ENCODE data around the gene PRSS23.

The PRSS23 gene

GRCh38 chr11:86800076-86800959, at the start of gene PRSS23:
Gene PRSS23, plus strand, starts transcription at chr11:86800542. Its CDS starts 7,102 bp downstream, at chr11:86807644.
- TF ChIP-seq RAD21 (IDR thresholded peaks at IDR 0.05; ENCODE audit: low read depth): no peak
- TF ChIP-seq USF1 (IDR thresholded peaks at IDR 0.05): no peak
- no peak for TF ChIP-seq CREB1 (IDR thresholded peaks at IDR 0.05; ENCODE audit: low read depth)
- TF ChIP-seq NFIC (IDR thresholded peaks at IDR 0.05): no peak
- no peak for TF ChIP-seq FOXM1 (IDR thresholded peaks at IDR 0.05; ENCODE audit: borderline replicate concordance, low read depth)
- peak; percentile 56 for TF ChIP-seq TAF1 (IDR thresholded peaks at IDR 0.05; ENCODE audit: low read depth)
- 0 out of 2 replicates have a peak, but pooled peaks have one; percentile 9 for TF ChIP-seq EP300 (IDR thresholded peaks at IDR 0.05; ENCODE audit: borderline replicate concordance)
- TF ChIP-seq CEBPB (IDR thresholded peaks at IDR 0.05): no peak
- TF ChIP-seq REST (IDR thresholded peaks at IDR 0.05; ENCODE audit: low read depth): no peak
- TF ChIP-seq EGR1 (IDR thresholded peaks at IDR 0.05): no peak
- TF ChIP-seq, protein P1, sequence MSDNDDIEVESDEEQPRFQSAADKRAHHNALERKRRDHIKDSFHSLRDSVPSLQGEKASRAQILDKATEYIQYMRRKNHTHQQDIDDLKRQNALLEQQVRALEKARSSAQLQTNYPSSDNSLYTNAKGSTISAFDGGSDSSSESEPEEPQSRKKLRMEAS (IDR thresholded peaks at IDR 0.05): peak; percentile 46; the same call in 1 of the 2 replicates
- TF ChIP-seq ZBTB7A (IDR thresholded peaks at IDR 0.05; ENCODE audit: low read depth): peak; percentile 67
- TF ChIP-seq TCF12 (IDR thresholded peaks at IDR 0.05; ENCODE audit: low read depth): no peak
- no peak for TF ChIP-seq TEAD4 (IDR thresholded peaks at IDR 0.05)
- no peak for TF ChIP-seq YY1 (IDR thresholded peaks at IDR 0.05; ENCODE audit: low read depth)

GRCh38 chr11:86753459-86753858, 46.9 kb upstream of the PRSS23 start:
- TF ChIP-seq TEAD4 (IDR thresholded peaks at IDR 0.05) (no peak), EGR1 (IDR thresholded peaks at IDR 0.05) (no peak), FOXM1 (IDR thresholded peaks at IDR 0.05; ENCODE audit: borderline replicate concordance, low read depth) (no peak), REST (IDR thresholded peaks at IDR 0.05; ENCODE audit: low read depth) (no peak), EP300 (IDR thresholded peaks at IDR 0.05; ENCODE audit: borderline replicate concordance) (no peak), TCF12 (IDR thresholded peaks at IDR 0.05; ENCODE audit: low read depth) (no peak), RAD21 (IDR thresholded peaks at IDR 0.05; ENCODE audit: low read depth) (no peak), ZBTB7A (IDR thresholded peaks at IDR 0.05; ENCODE audit: low read depth) (no peak), TAF1 (IDR thresholded peaks at IDR 0.05; ENCODE audit: low read depth) (no peak), CREB1 (IDR thresholded peaks at IDR 0.05; ENCODE audit: low read depth) (no peak), YY1 (IDR thresholded peaks at IDR 0.05; ENCODE audit: low read depth) (no peak), USF1 (IDR thresholded peaks at IDR 0.05) (no peak), CEBPB (IDR thresholded peaks at IDR 0.05) (no peak), NFIC (IDR thresholded peaks at IDR 0.05) (no peak)
- TF ChIP-seq, protein P1 (IDR thresholded peaks at IDR 0.05): no peak

DNA sequence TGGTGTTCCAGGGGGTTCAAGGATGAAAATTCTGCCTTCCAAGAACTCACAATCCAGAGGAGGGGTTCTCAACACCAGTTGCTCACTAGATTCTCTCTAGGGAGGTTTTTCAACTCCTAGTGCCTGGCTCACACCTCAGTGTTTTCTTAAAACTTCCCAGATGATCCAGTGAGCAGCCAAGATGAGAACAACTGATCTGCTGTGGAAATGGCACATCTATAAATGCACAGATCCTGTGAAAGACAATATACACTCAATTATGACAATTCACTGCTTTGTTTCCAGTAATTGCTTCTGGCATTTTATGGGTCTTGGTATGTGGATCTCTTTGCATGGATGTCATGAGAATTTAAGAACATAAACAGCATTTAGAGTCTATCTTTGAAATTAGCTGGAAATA, 45.2 kb upstream of the PRSS23 start:
- no peak for TF ChIP-seq CEBPB (IDR thresholded peaks at IDR 0.05)

DNA sequence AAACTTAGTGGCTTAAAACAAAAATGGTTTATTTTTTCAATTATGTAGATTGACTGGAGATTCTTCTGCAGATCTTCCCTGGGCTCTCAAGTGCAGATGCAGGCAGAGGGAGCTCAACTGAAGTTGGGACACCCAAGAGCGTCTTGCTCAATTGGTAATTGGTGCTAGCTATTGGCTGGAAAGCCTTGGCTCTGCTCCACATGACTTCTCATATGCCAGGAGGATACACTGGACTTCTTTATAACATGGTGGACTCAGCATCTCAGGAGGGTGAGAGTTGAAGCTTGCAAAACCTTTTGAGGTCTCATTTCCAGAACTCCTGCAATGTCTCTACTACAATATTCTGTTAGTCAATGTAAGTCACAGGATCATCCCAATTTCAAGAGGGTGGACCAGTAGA, 42.2 kb upstream of the PRSS23 start:
- TF ChIP-seq REST (IDR thresholded peaks at IDR 0.05; ENCODE audit: low read depth): no peak
- TF ChIP-seq, protein P1 (IDR thresholded peaks at IDR 0.05): no peak
- TF ChIP-seq TEAD4 (IDR thresholded peaks at IDR 0.05): no peak
- no peak for TF ChIP-seq TCF12 (IDR thresholded peaks at IDR 0.05; ENCODE audit: low read depth)
- TF ChIP-seq TAF1 (IDR thresholded peaks at IDR 0.05; ENCODE audit: low read depth): no peak
- TF ChIP-seq FOXM1 (IDR thresholded peaks at IDR 0.05; ENCODE audit: borderline replicate concordance, low read depth): no peak

Measured in Ishikawa (cell line).